ENCODE measurements around the gene SLC7A14. TPM values are rescaled to one million over a fixed set of nuclear protein-coding genes. Genes with fewer than 3 reads are reported as not detected.

The SLC7A14 gene
- total RNA-seq, 1 experiment from 2014 or later = not detected

DNA sequence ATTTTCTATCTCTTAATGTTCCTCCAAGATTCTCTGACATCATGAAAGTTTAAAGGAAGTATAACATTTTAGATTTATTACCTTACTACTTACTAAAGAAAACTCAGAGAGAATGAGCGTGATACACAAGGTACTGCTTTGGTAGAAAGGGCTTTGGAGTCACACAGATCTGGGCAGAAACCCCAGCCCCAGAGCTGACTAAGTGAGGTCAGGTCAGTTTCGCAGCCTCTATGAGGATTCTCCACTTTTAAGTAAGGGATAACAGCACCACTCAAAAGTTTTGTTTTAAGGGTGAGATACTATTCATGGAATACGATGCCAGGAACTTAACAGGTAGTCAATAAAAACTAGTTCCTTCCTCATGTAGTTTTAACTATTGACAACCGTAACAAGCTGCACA lies 91.1 kb downstream of the SLC7A14 start:
- no TSS peak for BruUV-seq (replicated peaks)
- Histone ChIP-seq H3K9ac (ENCODE audit: low read length) (no peak overlapping the region), H3K4me3 (ENCODE audit: low read length) (no peak overlapping the region), H3K9me2 (replicated peaks; ENCODE audit: low read length) (no peaks in the 10 kb centered on the region), H3K9me3 (ENCODE audit: low read length) (no peaks in the 10 kb centered on the region), H3K79me2 (ENCODE audit: low read length) (no peaks in the 10 kb centered on the region), H3K27ac (ENCODE audit: low read length) (no peak overlapping the region), H3K27me3 (ENCODE audit: low read length) (no peaks in the 10 kb centered on the region), H4K20me1 (ENCODE audit: low read length) (no peaks in the 10 kb centered on the region), H3K4me1 (ENCODE audit: insufficient read depth, low read length) (no peaks in the 10 kb centered on the region), H3F3A (ENCODE audit: low read length, unreplicated experiment) (no peaks in the 10 kb centered on the region), H3K36me3 (ENCODE audit: low read depth, low read length) (no peaks in the 10 kb centered on the region), H2AFZ (ENCODE audit: low read length) (no peak overlapping the region), H3K4me2 (ENCODE audit: low read length) (no peak overlapping the region)
- DNase-seq (no peak), ATAC-seq (no peak)
- TF ChIP-seq EZH2phosphoT487 (IDR thresholded peaks at IDR 0.05; ENCODE audit: borderline replicate concordance, low read length) (no peak), EZH2 (IDR thresholded peaks at IDR 0.05; ENCODE audit: low read length, unreplicated experiment) (no peak)
- TF ChIP-seq, protein P1, sequence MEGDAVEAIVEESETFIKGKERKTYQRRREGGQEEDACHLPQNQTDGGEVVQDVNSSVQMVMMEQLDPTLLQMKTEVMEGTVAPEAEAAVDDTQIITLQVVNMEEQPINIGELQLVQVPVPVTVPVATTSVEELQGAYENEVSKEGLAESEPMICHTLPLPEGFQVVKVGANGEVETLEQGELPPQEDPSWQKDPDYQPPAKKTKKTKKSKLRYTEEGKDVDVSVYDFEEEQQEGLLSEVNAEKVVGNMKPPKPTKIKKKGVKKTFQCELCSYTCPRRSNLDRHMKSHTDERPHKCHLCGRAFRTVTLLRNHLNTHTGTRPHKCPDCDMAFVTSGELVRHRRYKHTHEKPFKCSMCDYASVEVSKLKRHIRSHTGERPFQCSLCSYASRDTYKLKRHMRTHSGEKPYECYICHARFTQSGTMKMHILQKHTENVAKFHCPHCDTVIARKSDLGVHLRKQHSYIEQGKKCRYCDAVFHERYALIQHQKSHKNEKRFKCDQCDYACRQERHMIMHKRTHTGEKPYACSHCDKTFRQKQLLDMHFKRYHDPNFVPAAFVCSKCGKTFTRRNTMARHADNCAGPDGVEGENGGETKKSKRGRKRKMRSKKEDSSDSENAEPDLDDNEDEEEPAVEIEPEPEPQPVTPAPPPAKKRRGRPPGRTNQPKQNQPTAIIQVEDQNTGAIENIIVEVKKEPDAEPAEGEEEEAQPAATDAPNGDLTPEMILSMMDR (conservative IDR thresholded peaks at IDR 0.05; ENCODE audit: low read depth, low read length) = no peak
- POLR2A ChIA-PET (ENCODE audit: unreplicated experiment) = no interaction called here
- intact Hi-C loops (cut with micrococcal nuclease) = no loop called here
- CTCF ChIA-PET = no interaction called here

DNA sequence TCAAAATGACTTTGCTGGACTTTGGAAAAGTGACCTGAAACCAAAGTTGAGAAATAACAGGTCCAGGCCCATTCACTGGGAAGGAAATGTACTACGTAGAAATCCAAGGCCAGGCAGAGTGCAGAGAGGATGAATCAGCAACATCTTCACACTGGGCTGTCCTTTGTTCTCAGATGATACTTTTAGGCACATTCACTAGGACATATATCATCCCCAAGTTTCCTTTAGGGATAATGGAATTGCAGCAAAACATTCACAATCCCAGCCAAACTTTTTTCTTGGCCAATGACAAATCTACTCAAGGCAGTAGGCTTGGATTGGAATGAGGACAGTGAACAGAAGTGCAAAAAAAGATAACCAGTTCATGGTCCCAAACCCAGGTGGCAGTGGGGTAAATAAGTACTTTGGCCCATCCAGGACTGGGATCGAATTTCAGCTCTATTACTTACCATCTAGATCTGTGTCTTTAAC lies 92.1 kb downstream of the SLC7A14 start:
- Histone ChIP-seq H3K79me2 (ENCODE audit: low read length) (no peaks in the 10 kb centered on the region), H2AFZ (ENCODE audit: low read length) (no peak overlapping the region), H3K36me3 (ENCODE audit: low read depth, low read length) (no peaks in the 10 kb centered on the region), H3K4me2 (ENCODE audit: low read length) (no peak overlapping the region), H3K9ac (ENCODE audit: low read length) (no peak overlapping the region), H3K4me1 (ENCODE audit: insufficient read depth, low read length) (no peaks in the 10 kb centered on the region), H3F3A (ENCODE audit: low read length, unreplicated experiment) (no peaks in the 10 kb centered on the region), H3K27ac (ENCODE audit: low read length) (no peak overlapping the region), H3K9me2 (replicated peaks; ENCODE audit: low read length) (no peaks in the 10 kb centered on the region), H3K9me3 (ENCODE audit: low read length) (no peaks in the 10 kb centered on the region), H3K27me3 (ENCODE audit: low read length) (no peaks in the 10 kb centered on the region), H3K4me3 (ENCODE audit: low read length) (no peak overlapping the region), H4K20me1 (ENCODE audit: low read length) (no peaks in the 10 kb centered on the region)
- ChIA-PET POLR2A (ENCODE audit: unreplicated experiment) (no interaction called here), CTCF (no interaction called here)
- intact Hi-C loops (cut with micrococcal nuclease) = no loop called here
- DNase-seq = no peak
- no peak for TF ChIP-seq EZH2 (IDR thresholded peaks at IDR 0.05; ENCODE audit: low read length, unreplicated experiment)
- TF ChIP-seq EZH2phosphoT487 (IDR thresholded peaks at IDR 0.05; ENCODE audit: borderline replicate concordance, low read length) = no peak
- TF ChIP-seq, protein P1 (conservative IDR thresholded peaks at IDR 0.05; ENCODE audit: low read depth, low read length) = no peak
- BruUV-seq (replicated peaks) = no TSS peak
- no peak for ATAC-seq

DNA sequence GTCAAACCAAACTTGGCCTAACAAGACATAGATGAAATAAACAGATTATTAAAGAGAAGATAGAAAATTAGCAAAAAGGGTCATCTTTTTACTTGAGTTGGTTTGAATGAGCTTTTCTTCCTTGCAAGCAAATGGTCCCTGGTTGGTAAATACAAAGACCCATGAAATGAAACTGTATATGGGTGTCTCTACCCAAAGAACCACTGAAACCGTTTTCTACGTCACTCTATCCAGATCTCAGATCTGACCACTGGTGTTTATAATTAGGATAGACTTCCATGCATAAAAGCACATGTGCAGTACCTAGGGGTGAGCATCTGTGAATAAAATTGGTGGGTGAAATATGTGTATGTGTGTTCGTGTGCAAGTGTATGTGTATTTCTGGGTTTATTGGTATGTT lies 94.0 kb downstream of the SLC7A14 start:
- Histone ChIP-seq H3K4me1 (ENCODE audit: insufficient read depth, low read length) (no peaks in the 10 kb centered on the region), H2AFZ (ENCODE audit: low read length) (no peak overlapping the region), H3K9ac (ENCODE audit: low read length) (no peak overlapping the region), H3K9me2 (replicated peaks; ENCODE audit: low read length) (no peaks in the 10 kb centered on the region), H3F3A (ENCODE audit: low read length, unreplicated experiment) (no peaks in the 10 kb centered on the region), H3K4me2 (ENCODE audit: low read length) (no peak overlapping the region), H4K20me1 (ENCODE audit: low read length) (no peaks in the 10 kb centered on the region), H3K27ac (ENCODE audit: low read length) (no peak overlapping the region), H3K9me3 (ENCODE audit: low read length) (no peaks in the 10 kb centered on the region), H3K4me3 (ENCODE audit: low read length) (no peak overlapping the region), H3K79me2 (ENCODE audit: low read length) (no peaks in the 10 kb centered on the region), H3K27me3 (ENCODE audit: low read length) (no peaks in the 10 kb centered on the region), H3K36me3 (ENCODE audit: low read depth, low read length) (no peaks in the 10 kb centered on the region)
- TF ChIP-seq EZH2 (IDR thresholded peaks at IDR 0.05; ENCODE audit: low read length, unreplicated experiment) = no peak
- TF ChIP-seq EZH2phosphoT487 (IDR thresholded peaks at IDR 0.05; ENCODE audit: borderline replicate concordance, low read length) = no peak
- ATAC-seq = no peak
- no TSS peak for BruUV-seq (replicated peaks)
- intact Hi-C loops (cut with micrococcal nuclease) = no loop called here
- POLR2A ChIA-PET (ENCODE audit: unreplicated experiment) = no interaction called here
- CTCF ChIA-PET = no interaction called here
- no peak for DNase-seq

All from PC-3 (cell line).